HepG2 (cell line): ENCODE results near the gene YWHAQ. TPM values are rescaled to one million over a fixed set of nuclear protein-coding genes. Genes with fewer than 3 reads are reported as not detected.

Source experiments
- ARID3A ChIP-seq: IDR thresholded peaks from 2 replicates; pipeline ENCODE4 v1.6.1; 2012; ENCODE audit warnings: low read depth, low read length, improper control_type of control experiment
- CBFB ChIP-seq: sonication (generic); formaldehyde crosslinking; IDR thresholded peaks from 2 replicates; pipeline ENCODE4 v1.4.0; 2020; ENCODE audit warnings: missing genetic modification reagents
- ELF4 ChIP-seq: sonication (generic); formaldehyde crosslinking; IDR thresholded peaks from 2 replicates; pipeline ENCODE4 v1.5.0; 2020; ENCODE audit warnings: missing genetic modification reagents, mild to moderate bottlenecking, moderate library complexity, borderline replicate concordance
- FOXM1 ChIP-seq: sonication (generic); formaldehyde crosslinking; IDR thresholded peaks from 2 replicates; pipeline ENCODE4 v1.5.0; 2020; ENCODE audit warnings: missing genetic modification reagents
- HMG20B ChIP-seq: conservative IDR thresholded peaks from 2 replicates; pipeline ENCODE4 v1.6.1; 2016; ENCODE audit warnings: missing genetic modification reagents, missing compliant biosample characterization
- HNRNPUL1 ChIP-seq: fragments of 200-400 bp; formaldehyde crosslinking; IDR thresholded peaks from 2 replicates; pipeline ENCODE4 v1.6.1; 2017; ENCODE audit warnings: low read depth, mild to moderate bottlenecking, low read length, moderate library complexity
- IKZF1 ChIP-seq: fragments of 450-650 bp; IDR thresholded peaks from 2 replicates; pipeline ENCODE4 v1.7.1; 2016
- JARID2 ChIP-seq: sonication (generic); formaldehyde crosslinking; IDR thresholded peaks from 2 replicates; pipeline ENCODE4 v1.8.1; 2023; ENCODE audit warnings: missing genetic modification reagents, inconsistent platforms; ENCODE audit not compliant: insufficient replicate concordance
- MBD4 ChIP-seq: IDR thresholded peaks from 2 replicates; pipeline ENCODE4 v1.6.1; 2012; ENCODE audit warnings: low read length, inconsistent platforms, borderline replicate concordance
- MLLT10 ChIP-seq: sonication (generic); formaldehyde crosslinking; IDR thresholded peaks from 2 replicates; pipeline ENCODE4 v1.4.0; 2020; ENCODE audit warnings: missing genetic modification reagents
- NBN ChIP-seq: fragments of 450-650 bp; conservative IDR thresholded peaks from 2 replicates; pipeline ENCODE4 v1.6.1; 2017
- PHF21A ChIP-seq: sonication (generic); formaldehyde crosslinking; IDR thresholded peaks from 2 replicates; pipeline ENCODE4 v1.5.0; 2020; ENCODE audit warnings: mild to moderate bottlenecking, missing genetic modification reagents
- PPARG ChIP-seq: conservative IDR thresholded peaks from 2 replicates; pipeline ENCODE4 v1.6.1; 2016; ENCODE audit warnings: missing biosample characterization, missing genetic modification reagents
- SSRP1 ChIP-seq: IDR thresholded peaks from 2 replicates; pipeline ENCODE4 v1.6.1; 2016; ENCODE audit warnings: control low read depth
- TSC22D2 ChIP-seq: sonication (generic); formaldehyde crosslinking; IDR thresholded peaks from 2 replicates; pipeline ENCODE4 v1.5.1; 2020; ENCODE audit warnings: missing genetic modification reagents, mild to moderate bottlenecking, borderline replicate concordance
- ZNF138 ChIP-seq: sonication (generic); formaldehyde crosslinking; IDR thresholded peaks from 2 replicates; pipeline ENCODE4 v1.5.0; 2020; ENCODE audit warnings: mild to moderate bottlenecking, low read depth, missing genetic modification reagents
- ZNF234 ChIP-seq: sonication (generic); formaldehyde crosslinking; conservative IDR thresholded peaks from 2 replicates; pipeline ENCODE4 v1.5.1; 2020; ENCODE audit warnings: mild to moderate bottlenecking, missing genetic modification reagents
- ZNF24 ChIP-seq: fragments of 450-650 bp; IDR thresholded peaks from 2 replicates; pipeline ENCODE4 v1.6.1; 2017; ENCODE audit warnings: antibody characterized with exemption, mild to moderate bottlenecking
- ZNF33A ChIP-seq: sonication (generic); formaldehyde crosslinking; IDR thresholded peaks from 2 replicates; pipeline ENCODE4 v1.5.1; 2020; ENCODE audit warnings: missing genetic modification reagents, mild to moderate bottlenecking, moderate library complexity, borderline replicate concordance
- ZNF33B ChIP-seq: sonication (generic); formaldehyde crosslinking; IDR thresholded peaks from 2 replicates; pipeline ENCODE4 v1.5.1; 2020; ENCODE audit warnings: mild to moderate bottlenecking, missing genetic modification reagents
- ZNF546 ChIP-seq: sonication (generic); formaldehyde crosslinking; conservative IDR thresholded peaks from 2 replicates; pipeline ENCODE4 v1.8.1; 2023; ENCODE audit warnings: mild to moderate bottlenecking, missing genetic modification reagents
- ZNF550 ChIP-seq: sonication (generic); formaldehyde crosslinking; IDR thresholded peaks from 2 replicates; pipeline ENCODE4 v1.4.0; 2020; ENCODE audit warnings: mild to moderate bottlenecking, missing genetic modification reagents, borderline replicate concordance
- ZNF615 ChIP-seq: sonication (generic); formaldehyde crosslinking; IDR thresholded peaks from 2 replicates; pipeline ENCODE4 v1.5.0; 2020; ENCODE audit warnings: mild to moderate bottlenecking, missing genetic modification reagents, borderline replicate concordance
- ZNF674 ChIP-seq: sonication (generic); formaldehyde crosslinking; IDR thresholded peaks from 2 replicates; pipeline ENCODE4 v1.5.0; 2020; ENCODE audit warnings: low read depth, mild to moderate bottlenecking, missing genetic modification reagents
- ZNF773 ChIP-seq: sonication (generic); formaldehyde crosslinking; IDR thresholded peaks from 2 replicates; pipeline ENCODE4 v1.4.0; 2020; ENCODE audit warnings: missing genetic modification reagents, borderline replicate concordance
- ZNF83 ChIP-seq: sonication (generic); formaldehyde crosslinking; IDR thresholded peaks from 2 replicates; pipeline ENCODE4 v1.4.0; 2020; ENCODE audit warnings: missing genetic modification reagents, mild to moderate bottlenecking, borderline replicate concordance
- polyA plus RNA-seq, 8 experiments: library from polyadenylated mRNA; depleted of rRNA in 3 of 8; stranded (reverse) in 7 of 8; unstranded in 1 of 8; fragments of >200 nt; fragmentation: Illumina TruSeq in 4 of 8; extraction: Trizol in 4 of 8; gene quantifications; 2 replicates each; pipeline versions ENCODE4 v1.2.1 to v1.2.3, GENCODE V29; 2011 to 2016; ENCODE audit warnings: low read depth in 4 of 8, missing spikeins in 1 of 8, mixed read lengths in 1 of 8; ENCODE audit not compliant: insufficient read depth in 1 of 8
- total RNA-seq, 5 experiments: library from RNA; depleted of rRNA; stranded (reverse); fragments of >200 nt; fragmentation: Illumina TruSeq; extraction: Trizol; gene quantifications; 2 replicates each; pipeline ENCODE4 v1.2.3, GENCODE V29; 2016; ENCODE audit warnings: low read depth in 1 of 5
- TF ChIP-seq, protein P1 (sequence below): sonication (generic); formaldehyde crosslinking; IDR thresholded peaks from 2 replicates; pipeline ENCODE4 v1.4.0; 2020; ENCODE audit warnings: missing genetic modification reagents, borderline replicate concordance

The YWHAQ gene
- total and polyA plus RNA-seq, 2 of the 13 experiments (the other 11 are each of a cell fraction or from before 2014, with no cell fraction given) = 160 to 304 TPM

GRCh38 chr2:9555297-9556120 lies 75.3 kb downstream of the YWHAQ start, which contains the start of gene ADAM17 (continued):
- TF ChIP-seq, protein P1, sequence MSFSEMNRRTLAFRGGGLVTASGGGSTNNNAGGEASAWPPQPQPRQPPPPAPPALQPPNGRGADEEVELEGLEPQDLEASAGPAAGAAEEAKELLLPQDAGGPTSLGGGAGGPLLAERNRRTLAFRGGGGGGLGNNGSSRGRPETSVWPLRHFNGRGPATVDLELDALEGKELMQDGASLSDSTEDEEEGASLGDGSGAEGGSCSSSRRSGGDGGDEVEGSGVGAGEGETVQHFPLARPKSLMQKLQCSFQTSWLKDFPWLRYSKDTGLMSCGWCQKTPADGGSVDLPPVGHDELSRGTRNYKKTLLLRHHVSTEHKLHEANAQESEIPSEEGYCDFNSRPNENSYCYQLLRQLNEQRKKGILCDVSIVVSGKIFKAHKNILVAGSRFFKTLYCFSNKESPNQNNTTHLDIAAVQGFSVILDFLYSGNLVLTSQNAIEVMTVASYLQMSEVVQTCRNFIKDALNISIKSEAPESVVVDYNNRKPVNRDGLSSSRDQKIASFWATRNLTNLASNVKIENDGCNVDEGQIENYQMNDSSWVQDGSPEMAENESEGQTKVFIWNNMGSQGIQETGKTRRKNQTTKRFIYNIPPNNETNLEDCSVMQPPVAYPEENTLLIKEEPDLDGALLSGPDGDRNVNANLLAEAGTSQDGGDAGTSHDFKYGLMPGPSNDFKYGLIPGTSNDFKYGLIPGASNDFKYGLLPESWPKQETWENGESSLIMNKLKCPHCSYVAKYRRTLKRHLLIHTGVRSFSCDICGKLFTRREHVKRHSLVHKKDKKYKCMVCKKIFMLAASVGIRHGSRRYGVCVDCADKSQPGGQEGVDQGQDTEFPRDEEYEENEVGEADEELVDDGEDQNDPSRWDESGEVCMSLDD (CRISPR knock-in tag) = peak; percentile 61; the same call in 1 of the 2 replicates
- TF ChIP-seq ZNF234 (CRISPR knock-in tag) (no peak; the same call in 1 of the 2 replicates), ZNF550 (CRISPR knock-in tag) (no peak), IKZF1 (no peak), MLLT10 (CRISPR knock-in tag) (no peak), ARID3A (no peak), ZNF138 (CRISPR knock-in tag) (peak; percentile 58), ELF4 (CRISPR knock-in tag) (peak; percentile 76; the same call in 1 of the 2 replicates), NBN (no peak), ZNF615 (CRISPR knock-in tag) (peak; percentile 91; the same call in 1 of the 2 replicates), ZNF83 (CRISPR knock-in tag) (no peak), ZNF33A (peak; percentile 92; the same call in 1 of the 2 replicates), ZNF24 (0 out of 2 replicates have a peak, but pooled peaks have one; percentile 26), CBFB (CRISPR knock-in tag) (peak; percentile 78; the same call in 1 of the 2 replicates), ZNF674 (CRISPR knock-in tag) (no peak; the same call in 1 of the 2 replicates), SSRP1 (CRISPR knock-in tag) (no peak; the same call in 1 of the 2 replicates), PPARG (0 out of 2 replicates have a peak, but pooled peaks have one; percentile 31), JARID2 (CRISPR knock-in tag) (peak; percentile 32), TSC22D2 (CRISPR knock-in tag) (peak; percentile 97), MBD4 (no peak), HNRNPUL1 (peak; percentile 41; the same call in 1 of the 2 replicates), ZNF33B (CRISPR knock-in tag) (0 out of 2 replicates have a peak, but pooled peaks have one; percentile 63), PHF21A (CRISPR knock-in tag) (peak; percentile 93), HMG20B (CRISPR knock-in tag) (peak; percentile 62; the same call in 1 of the 2 replicates), FOXM1 (CRISPR knock-in tag) (no peak), ZNF546 (CRISPR knock-in tag) (no peak), ZNF773 (CRISPR knock-in tag) (peak; percentile 82; the same call in 1 of the 2 replicates)
